T-helper 9 cell (primary cell): ENCODE measurements around the gene ZNF683.

ENCODE experiments used
- DNase-seq: peaks from one replicate; pipeline ENCODE4 v3.0.0-alpha.2; 2020

The ZNF683 gene

DNA sequence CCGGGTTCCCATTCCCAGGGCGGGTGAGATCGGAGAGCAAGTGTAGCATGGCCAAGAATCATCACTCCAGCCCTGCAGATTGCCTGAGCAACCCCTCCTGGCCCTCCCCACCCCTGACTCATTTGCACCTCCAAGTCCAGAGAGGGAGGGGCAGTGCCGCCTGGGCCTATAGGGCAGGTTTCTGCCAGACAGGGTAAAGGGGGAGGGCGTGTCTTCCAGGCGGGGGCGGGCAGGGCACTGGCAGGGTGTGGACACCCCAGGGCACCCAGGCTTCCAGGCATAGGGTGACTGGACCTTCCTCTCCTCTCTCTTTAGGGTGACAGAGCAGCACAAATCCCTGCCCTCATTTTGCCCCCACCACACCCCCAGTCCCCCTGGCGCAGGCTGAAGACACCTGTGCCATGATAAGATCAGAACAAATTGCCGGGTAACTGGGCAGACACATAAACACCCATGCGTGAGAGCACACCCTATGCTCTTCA is 15.4 kb downstream of the ZNF683 start:
- DNase-seq = no peak

GRCh38 chr1:26356106-26356505 is 16.4 kb downstream of the ZNF683 start:
- DNase-seq = no peak

- DNase-seq = no peak
Observed at GRCh38 chr1:26354972-26355371, 17.6 kb downstream of the ZNF683 start.

DNA sequence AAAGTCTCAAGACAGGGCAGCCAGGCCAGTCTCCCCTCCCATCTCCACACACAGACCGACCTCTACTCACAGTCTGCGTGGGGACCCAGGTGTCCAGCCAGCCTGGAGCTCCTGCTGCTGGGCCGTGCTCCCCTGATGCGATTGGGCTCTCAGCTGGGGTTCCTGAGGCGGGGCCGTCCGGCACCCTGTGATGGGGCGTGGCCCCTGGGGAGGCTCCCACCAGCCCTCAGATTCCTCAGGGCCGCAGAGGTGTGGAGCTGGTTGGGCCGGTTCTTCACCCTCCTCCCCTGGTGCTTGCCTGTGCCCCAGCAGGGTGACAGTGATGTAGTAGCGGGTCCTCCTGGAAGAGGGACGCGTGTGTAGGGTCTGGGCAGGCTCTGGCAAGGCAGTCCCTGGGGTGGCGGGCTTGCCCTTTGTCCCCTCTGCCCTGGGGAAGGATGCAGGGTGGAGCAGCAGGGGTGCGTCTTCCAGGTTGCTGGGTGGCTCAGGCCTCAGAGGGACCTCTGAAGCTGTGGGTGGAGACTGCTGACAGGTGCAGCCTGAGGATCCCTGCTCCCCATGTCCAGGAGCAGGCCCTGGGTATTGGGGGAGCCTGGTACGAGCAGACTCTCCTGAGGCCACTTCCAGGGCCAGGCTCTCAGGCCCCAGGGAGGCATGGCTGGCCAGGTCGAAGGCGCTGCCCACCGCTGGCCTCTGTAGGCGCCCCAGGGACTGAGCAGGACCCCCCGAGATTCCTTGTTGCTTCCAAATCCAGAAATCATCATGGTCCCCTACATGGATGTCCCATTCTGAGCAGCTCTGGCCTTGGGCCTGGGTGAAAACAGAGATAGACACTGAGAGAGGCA is 18.4 kb downstream of the ZNF683 start, which contains the start of gene CRYBG2:
Gene CRYBG2 (minus strand): TSS at position 155 of the 845 bp plus-strand sequence. CDS start 7,473 bp downstream, outside the sequence.
- no peak for DNase-seq

DNA sequence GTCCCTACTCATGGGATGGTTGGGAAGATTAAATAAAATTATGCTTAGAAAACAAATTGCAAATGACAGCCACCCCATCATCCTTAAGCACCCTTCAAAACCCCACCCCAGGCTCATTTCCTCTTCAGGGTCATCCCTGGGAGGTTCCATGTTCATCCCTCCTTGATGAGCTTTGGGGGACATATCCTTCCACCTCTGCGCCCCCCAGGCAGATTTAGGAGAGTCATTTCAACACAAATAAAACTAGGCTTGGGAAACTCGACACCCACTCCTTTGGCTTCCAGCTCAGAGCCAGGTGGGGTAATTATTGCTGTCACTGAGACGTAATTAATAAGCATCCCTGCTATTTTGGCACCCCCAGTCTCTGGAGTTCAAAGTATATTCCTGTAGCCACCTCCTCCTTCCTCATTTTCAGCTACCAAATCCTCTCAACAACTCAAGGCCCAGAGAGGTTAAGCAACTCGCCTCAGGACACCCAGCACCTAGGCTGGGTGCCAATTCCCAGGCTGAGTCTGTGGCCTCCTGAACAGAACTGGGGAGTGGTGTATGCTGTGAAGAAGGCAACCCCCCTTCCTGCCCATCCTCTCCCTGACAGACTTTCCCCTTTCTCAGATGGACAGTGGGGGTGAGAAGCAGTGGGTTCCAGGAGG is 19.2 kb downstream of the ZNF683 start:
- no peak for DNase-seq

DNA sequence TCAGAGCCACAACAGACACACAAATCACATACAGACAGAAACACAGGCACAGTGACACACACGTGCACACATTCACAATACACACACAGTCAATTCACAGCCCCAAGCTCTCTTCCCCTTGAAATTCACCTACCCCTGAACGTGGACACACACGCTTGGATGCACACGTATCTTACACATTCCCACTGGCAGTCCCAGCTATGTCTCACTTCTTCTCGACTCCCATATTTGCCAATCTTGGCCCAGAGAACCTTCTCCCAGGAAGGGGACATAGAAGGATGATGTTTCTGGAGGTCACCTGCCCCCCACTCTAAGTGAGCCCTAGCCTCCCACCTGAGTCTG is 20.2 kb downstream of the ZNF683 start:
- no peak for DNase-seq

DNA sequence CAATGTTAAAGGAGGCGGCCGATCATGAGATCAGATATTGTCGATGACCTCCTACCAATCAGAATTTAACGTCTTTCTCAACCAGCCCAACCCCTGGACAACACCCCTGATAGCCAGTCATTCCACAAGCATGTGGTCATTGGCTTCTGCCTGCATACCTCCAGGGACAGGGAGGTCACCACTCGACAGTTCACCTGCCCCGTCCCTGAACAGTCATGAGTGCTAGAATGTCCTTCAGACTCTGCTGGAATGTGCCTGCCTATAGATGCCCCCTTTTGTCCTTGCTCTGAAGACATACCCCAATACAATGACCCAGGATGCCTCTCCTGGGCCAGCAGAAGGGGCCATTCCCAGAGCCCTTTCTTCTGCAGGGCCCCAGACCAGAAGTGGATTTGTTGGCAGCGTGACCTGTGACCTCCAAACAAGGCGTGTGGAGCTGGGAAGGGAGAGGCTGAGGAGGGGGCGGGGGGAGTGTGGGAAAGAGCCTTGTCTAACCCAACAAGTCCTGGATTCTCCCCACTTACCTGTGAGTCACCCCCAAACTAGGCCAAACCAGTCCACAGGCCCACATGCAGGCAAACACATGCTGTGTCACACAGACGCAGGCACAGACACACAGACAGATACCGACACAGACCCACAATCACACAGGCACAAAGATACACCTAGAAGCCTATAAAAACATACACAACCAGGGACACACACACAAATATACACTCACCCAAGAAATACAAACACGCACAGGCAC is 20.8 kb downstream of the ZNF683 start:
- no peak for DNase-seq

GRCh38 chr1:26350701-26351589 is 21.6 kb downstream of the ZNF683 start:
- DNase-seq = no peak

DNA sequence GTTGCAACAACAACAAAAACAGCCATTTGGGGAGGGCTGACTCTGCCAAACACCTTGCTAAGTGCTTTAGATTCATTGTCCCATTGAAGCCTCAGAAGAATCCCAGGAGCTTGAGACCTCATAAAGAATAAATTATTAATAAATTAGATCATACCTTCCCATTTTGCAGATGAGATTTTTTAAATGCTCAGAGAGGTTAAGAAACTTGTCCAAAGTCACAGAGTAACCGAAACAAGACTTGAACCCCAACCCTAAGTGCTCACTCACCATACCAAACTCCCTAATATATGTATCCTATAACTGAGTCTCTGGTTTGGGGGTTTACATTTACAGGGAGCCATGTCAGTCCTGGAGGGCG is 22.2 kb downstream of the ZNF683 start:
- no peak for DNase-seq

DNA sequence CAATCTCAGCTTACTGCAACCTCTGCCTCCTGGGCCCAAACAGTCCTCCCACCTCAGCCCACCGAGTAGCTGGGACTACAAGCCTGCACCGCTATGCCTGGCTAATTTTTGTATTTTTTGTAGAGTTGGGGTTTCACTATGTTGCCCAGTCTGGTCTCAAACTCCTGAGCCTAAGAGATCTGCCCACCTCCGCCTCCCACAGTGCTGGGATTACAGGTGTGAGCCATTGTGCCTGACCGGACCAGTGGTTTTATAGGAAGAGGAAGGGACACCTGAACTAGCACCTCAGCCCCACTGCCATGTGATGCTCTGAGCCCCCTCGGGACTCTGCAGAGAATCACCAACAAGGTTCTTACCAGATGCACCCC is 22.7 kb downstream of the ZNF683 start:
- DNase-seq = no peak

DNA sequence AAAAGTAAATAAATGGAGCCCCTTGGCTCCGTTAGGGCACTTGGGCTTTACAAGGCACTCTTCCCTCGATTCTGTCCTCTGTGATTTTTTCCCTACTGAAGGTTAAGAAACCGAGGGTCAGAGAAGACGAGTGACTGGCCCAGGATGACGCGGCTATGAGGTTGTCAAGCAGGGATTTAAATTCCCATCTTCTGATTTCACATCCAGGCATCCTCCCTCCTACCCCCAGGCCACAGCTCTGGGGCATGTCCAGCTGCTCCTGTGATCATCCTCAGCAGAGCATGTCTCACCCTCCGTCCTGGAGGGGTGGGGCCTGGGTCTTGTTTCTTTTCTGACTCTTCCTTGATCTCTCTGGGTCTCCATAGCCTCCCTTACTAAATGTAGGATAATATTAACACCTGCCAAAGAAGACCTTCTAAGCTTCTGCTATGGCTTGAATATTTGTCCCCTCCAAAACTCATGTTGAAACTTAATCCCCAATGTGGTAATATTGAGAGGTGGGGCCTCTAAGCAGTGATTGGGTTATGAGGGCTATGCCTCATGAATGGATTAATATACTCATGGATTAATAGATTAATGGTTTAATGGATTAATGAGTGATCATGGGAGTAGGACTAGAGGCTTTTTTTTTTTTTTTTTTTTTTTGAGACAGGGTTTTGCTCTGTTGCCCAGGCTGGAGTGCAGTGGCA is 23.2 kb downstream of the ZNF683 start:
- no peak for DNase-seq

DNA sequence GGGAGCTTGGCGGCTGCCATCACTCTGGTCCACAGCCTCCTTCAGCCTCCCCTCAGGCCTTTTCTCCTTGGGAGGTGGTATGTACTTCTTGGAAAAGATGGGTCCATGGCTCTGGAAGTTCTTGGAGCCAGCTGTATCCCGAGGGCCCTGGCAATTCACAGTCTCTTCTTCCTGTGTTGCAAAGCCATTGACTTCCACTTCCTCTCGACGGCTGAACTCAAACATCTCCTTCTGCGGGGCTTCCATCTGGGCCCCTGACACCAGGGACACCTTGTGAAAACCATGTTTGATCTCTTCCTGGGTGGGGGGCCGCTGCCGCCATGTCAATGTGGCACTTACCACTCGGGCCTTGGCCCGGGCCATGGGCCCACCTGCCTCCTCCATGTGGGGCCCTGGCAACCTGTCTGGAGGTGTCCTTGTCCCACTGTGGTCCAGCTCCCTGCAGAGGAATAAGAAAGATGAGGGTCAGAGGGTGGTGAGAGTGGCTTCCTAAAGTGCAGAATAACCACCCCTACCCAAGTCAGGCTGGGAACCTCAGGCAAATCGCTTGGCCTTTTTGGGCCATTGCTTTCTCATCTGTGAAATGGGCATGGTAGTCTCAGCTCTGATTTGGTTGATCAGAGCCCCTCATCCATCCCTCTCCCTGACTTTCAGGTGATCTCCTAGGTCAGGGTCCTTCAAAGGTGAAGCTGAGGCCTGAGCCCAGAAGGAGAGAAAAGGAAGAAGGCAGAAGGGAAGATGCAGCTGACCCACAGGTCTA is 26.1 kb downstream of the ZNF683 start:
- no peak for DNase-seq

- no peak for DNase-seq
Observed at GRCh38 chr1:26345718-26346117, 26.8 kb downstream of the ZNF683 start.

DNA sequence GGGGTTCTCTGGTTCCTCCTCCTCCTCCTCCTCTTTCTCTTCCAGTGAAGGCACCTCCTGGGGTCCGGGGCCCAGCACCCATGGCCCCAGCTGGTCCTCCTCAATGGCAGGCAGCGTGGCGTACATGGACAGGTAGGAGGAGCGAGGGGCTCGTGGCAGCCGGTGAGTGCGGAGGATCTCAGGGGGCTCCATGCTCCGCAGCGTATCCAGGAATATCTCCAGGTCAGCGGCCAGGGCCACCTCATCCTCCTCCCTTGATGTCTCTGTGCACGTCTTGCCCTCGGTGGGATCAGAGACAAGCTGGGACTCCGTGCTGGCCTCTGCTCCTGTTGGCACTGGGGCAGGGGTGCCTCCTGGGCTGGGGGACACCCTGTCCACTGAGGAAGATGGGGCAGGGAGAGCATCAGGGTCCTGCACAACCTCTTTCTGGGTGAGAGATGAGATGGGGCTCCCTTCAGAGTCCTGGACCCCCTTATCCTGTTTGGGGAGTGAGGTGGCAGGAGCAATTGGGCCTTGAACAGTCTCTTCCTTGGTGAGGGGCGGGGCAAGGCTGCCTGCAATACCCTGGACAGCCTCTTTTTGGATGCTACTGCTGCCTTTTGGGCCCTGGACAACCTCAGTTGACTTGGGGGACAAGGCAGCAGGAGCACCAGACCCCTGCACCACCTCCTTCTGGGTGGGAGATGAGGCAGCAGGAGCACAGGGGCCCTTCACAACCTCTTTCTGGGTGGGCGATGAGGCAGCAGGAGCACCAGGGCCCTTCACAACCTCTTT is 28.2 kb downstream of the ZNF683 start:
- DNase-seq = no peak

DNA sequence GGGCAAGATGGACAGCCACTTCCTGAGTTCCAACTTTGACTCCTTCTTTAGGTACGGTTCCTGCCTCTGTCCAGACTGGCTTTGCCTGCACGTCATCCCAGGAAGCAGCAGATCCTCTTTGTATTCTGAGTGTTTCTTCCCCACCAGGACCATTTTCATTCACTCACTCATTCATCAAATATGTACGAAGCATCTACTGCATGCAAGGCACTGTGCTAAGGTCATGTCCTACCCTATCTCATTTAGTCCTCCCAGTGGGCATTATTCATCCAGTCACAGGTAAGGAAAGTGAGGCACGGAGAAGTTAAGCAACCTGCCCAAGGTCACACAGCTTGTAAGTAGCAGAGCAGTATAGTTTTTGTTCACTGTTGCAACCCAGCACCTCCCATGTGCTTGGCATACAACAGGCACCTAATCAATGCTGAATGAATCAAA is 32.5 kb downstream of the ZNF683 start:
- DNase-seq = no peak

- DNase-seq = no peak
Observed at GRCh38 chr1:26338670-26339069, 33.9 kb downstream of the ZNF683 start.

- no peak for DNase-seq
Observed at GRCh38 chr1:26337625-26338024, 34.9 kb downstream of the ZNF683 start.

GRCh38 chr1:26337206-26337535 is 35.4 kb downstream of the ZNF683 start:
- DNase-seq = no peak

- DNase-seq = peak; percentile 90
Observed at GRCh38 chr1:26336477-26337205, 35.9 kb downstream of the ZNF683 start.
